Fibroblast of lung (primary cell): ENCODE results near the gene PTPMT1.

Source experiments
- EZH2 ChIP-seq: IDR thresholded peaks from 2 replicates; pipeline ENCODE4 v1.5.1; 2012; ENCODE audit warnings: low read length, control low read depth, mild to moderate bottlenecking; ENCODE audit errors: missing control alignments
- TF ChIP-seq, protein P1 (sequence below), 2 donors: IDR thresholded peaks in 1 of 2; conservative IDR thresholded peaks in 1 of 2; 1 replicate in 1 of 2; 2 replicates in 1 of 2; pipeline ENCODE4 v1.5.1; 2011 to 2012; ENCODE audit warnings: low read length in 2 of 2, control low read depth in 1 of 2, inconsistent platforms in 1 of 2, low read depth in 1 of 2, mild to moderate bottlenecking in 1 of 2

DNA sequence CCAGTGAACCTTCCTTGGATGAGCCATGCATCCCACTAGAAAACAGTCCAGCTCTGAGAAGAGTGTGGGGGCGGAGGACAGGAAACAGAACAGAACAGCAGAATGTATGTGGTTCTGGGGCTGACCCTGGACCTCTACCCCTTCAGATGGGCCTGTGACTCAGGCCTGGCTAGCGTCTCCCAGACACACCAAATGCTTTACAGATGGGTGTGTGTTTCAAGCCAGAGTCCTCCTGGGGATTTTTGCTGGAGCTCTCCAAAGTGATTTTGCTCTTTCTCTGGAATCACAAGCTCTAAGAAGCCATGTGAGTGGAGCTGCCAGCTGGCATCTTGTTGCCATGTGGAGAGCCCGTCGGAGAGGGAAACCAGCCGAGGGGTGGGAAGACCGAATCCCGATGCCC, 42.0 kb downstream of the PTPMT1 start:
- TF ChIP-seq, protein P1, sequence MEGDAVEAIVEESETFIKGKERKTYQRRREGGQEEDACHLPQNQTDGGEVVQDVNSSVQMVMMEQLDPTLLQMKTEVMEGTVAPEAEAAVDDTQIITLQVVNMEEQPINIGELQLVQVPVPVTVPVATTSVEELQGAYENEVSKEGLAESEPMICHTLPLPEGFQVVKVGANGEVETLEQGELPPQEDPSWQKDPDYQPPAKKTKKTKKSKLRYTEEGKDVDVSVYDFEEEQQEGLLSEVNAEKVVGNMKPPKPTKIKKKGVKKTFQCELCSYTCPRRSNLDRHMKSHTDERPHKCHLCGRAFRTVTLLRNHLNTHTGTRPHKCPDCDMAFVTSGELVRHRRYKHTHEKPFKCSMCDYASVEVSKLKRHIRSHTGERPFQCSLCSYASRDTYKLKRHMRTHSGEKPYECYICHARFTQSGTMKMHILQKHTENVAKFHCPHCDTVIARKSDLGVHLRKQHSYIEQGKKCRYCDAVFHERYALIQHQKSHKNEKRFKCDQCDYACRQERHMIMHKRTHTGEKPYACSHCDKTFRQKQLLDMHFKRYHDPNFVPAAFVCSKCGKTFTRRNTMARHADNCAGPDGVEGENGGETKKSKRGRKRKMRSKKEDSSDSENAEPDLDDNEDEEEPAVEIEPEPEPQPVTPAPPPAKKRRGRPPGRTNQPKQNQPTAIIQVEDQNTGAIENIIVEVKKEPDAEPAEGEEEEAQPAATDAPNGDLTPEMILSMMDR (conservative IDR thresholded peaks at IDR 0.05 in 1 of 2, IDR thresholded peaks at IDR 0.05 in 1 of 2; ENCODE audit: low read depth in 1 of 2, low read length in 2 of 2): no peak
- no peak for TF ChIP-seq EZH2
